H1 (cell line): ENCODE measurements around the gene IAH1. TPM values are rescaled to one million over a fixed set of nuclear protein-coding genes. Genes with fewer than 3 reads are reported as not detected.

ENCODE experiments used
- CTCF ChIA-PET: fragments of 300-600 bp; sonication (Branson Sonifier 250); formaldehyde crosslinking; loops from one replicate; lab custom pipeline; 2021; ENCODE audit not compliant: partially characterized antibody; lab: Charles Lee
- POLR2A ChIA-PET: fragments of 300-600 bp; sonication (Branson Sonifier 250); formaldehyde crosslinking; loops from one replicate; lab custom pipeline; 2021; ENCODE audit warnings: inconsistent platforms; ENCODE audit not compliant: partially characterized antibody; lab: Charles Lee
- DNase-seq, 2 experiments: peaks; one replicate each; pipeline versions ENCODE4 v3.0.0 to v3.0.0-alpha.2; 2010 to 2022; ENCODE audit warnings: low spot score in 2 of 2, low read depth in 1 of 2, mixed read lengths in 1 of 2
- FAIRE-seq: peaks from 2 replicates; lab custom pipeline; 2011; peaks lifted over from hg19 to GRCh38; lab: Jason Lieb, UNC
- H2AFZ ChIP-seq: 2 replicates; pipeline ENCODE4 v1.8.1; 2012; ENCODE audit warnings: low read length, inconsistent platforms
- H2AK5ac ChIP-seq: 2 replicates; pipeline ENCODE4 v1.6.1; 2013; ENCODE audit warnings: low read depth, low read length
- H2BK120ac ChIP-seq: replicated peaks from 2 replicates; pipeline ENCODE3; 2013; ENCODE audit warnings: low read depth, low read length, inconsistent platforms
- H2BK12ac ChIP-seq: 2 replicates; pipeline ENCODE4 v1.6.1; 2013; ENCODE audit warnings: low read depth, low read length
- H2BK15ac ChIP-seq: 2 replicates; pipeline ENCODE4 v1.6.1; 2013; ENCODE audit warnings: low read length
- H2BK20ac ChIP-seq: 2 replicates; pipeline ENCODE4 v1.6.1; 2013; ENCODE audit warnings: low read length
- H2BK5ac ChIP-seq: 2 replicates; pipeline ENCODE4 v1.6.1; 2013; ENCODE audit warnings: low read depth, low read length
- H3K14ac ChIP-seq: 2 replicates; pipeline ENCODE4 v1.6.1; 2013; ENCODE audit warnings: inconsistent platforms; ENCODE audit not compliant: insufficient read length
- H3K18ac ChIP-seq: 2 replicates; pipeline ENCODE4 v1.6.1; 2013; ENCODE audit warnings: low read length; ENCODE audit errors: extremely low read depth
- H3K23ac ChIP-seq: 2 replicates; pipeline ENCODE4 v1.6.1; 2013; ENCODE audit warnings: inconsistent platforms; ENCODE audit not compliant: insufficient read length
- H3K23me2 ChIP-seq: 2 replicates; pipeline ENCODE4 v1.6.1; 2013; ENCODE audit warnings: low read depth, low read length
- H3K27ac ChIP-seq: 2 replicates; pipeline ENCODE4 v1.6.1; 2011; ENCODE audit warnings: low read depth, low read length, inconsistent platforms
- H3K27me3 ChIP-seq, 4 experiments: replicated peaks in 1 of 4; 1 replicate in 1 of 4; 2 replicates in 3 of 4; pipeline versions ENCODE4 v1.6.1 to v1.8.1; 2011 to 2013; ENCODE audit warnings: low read length in 3 of 4, mild to moderate bottlenecking in 3 of 4, inconsistent platforms in 2 of 4, mixed read lengths in 2 of 4, moderate library complexity in 1 of 4; ENCODE audit not compliant: control insufficient read depth in 3 of 4, insufficient read depth in 3 of 4; ENCODE audit errors: extremely low read depth in 1 of 4
- H3K36me3 ChIP-seq, 4 experiments: 2 replicates each; pipeline versions ENCODE4 v1.6.1 to v1.8.1; 2011 to 2013; ENCODE audit warnings: mild to moderate bottlenecking in 4 of 4, low read length in 3 of 4, moderate library complexity in 2 of 4, control low read depth in 1 of 4, inconsistent platforms in 1 of 4; ENCODE audit not compliant: insufficient read depth in 4 of 4, control insufficient read depth in 2 of 4
- H3K4ac ChIP-seq: replicated peaks from 2 replicates; pipeline ENCODE3; 2013; ENCODE audit warnings: low read length, low read depth, mixed read lengths, inconsistent platforms; ENCODE audit not compliant: insufficient read length
- H3K4me1 ChIP-seq, 4 experiments: replicated peaks in 1 of 4; 1 replicate in 1 of 4; 2 replicates in 3 of 4; pipeline versions ENCODE4 v1.6.1 to v1.8.1; 2011 to 2013; ENCODE audit warnings: low read length in 3 of 4, inconsistent platforms in 2 of 4, mixed read lengths in 1 of 4; ENCODE audit not compliant: insufficient read depth in 4 of 4, control insufficient read depth in 3 of 4
- H3K4me2 ChIP-seq, 2 experiments: 2 replicates each; pipeline versions ENCODE4 v1.6.1 to v1.8.1; 2011 to 2013; ENCODE audit warnings: low read depth in 2 of 2, low read length in 2 of 2, control low read depth in 1 of 2, inconsistent platforms in 1 of 2, mild to moderate bottlenecking in 1 of 2; ENCODE audit not compliant: insufficient read depth in 1 of 2
- H3K4me3 ChIP-seq, 4 experiments: fragments of 200-600, 300-600 bp in 1 of 4; sonication (generic), shearing (Covaris generic), sonication (Bioruptor Twin) in 1 of 4; 2 replicates each; pipeline versions ENCODE4 v1.5.1 to v1.8.1; 2011 to 2016; ENCODE audit warnings: low read length in 4 of 4, low read depth in 3 of 4, control low read depth in 2 of 4, inconsistent platforms in 2 of 4, mild to moderate bottlenecking in 2 of 4, mixed read lengths in 1 of 4, moderate library complexity in 1 of 4; ENCODE audit not compliant: insufficient read depth in 2 of 4; ENCODE audit errors: extremely low read depth in 1 of 4
- H3K56ac ChIP-seq: replicated peaks from 2 replicates; pipeline ENCODE3; 2013; ENCODE audit warnings: low read depth, mild to moderate bottlenecking, mixed read lengths, low read length, inconsistent platforms; ENCODE audit not compliant: insufficient read length
- H3K79me1 ChIP-seq: 2 replicates; pipeline ENCODE4 v1.6.1; 2013; ENCODE audit warnings: low read depth, low read length, control low read depth
- H3K79me2 ChIP-seq, 2 experiments: 2 replicates each; pipeline versions ENCODE4 v1.6.1 to v1.8.1; 2012 to 2013; ENCODE audit warnings: low read length in 2 of 2, mild to moderate bottlenecking in 2 of 2, inconsistent platforms in 1 of 2; ENCODE audit not compliant: insufficient read depth in 2 of 2, control insufficient read depth in 1 of 2
- H3K9ac ChIP-seq, 4 experiments: replicated peaks in 1 of 4; 1 replicate in 1 of 4; 2 replicates in 3 of 4; pipeline versions ENCODE4 v1.6.1 to v1.8.1; 2011 to 2013; ENCODE audit warnings: low read depth in 3 of 4, low read length in 3 of 4, control low read depth in 2 of 4, mild to moderate bottlenecking in 2 of 4, moderate library complexity in 2 of 4, inconsistent platforms in 1 of 4; ENCODE audit errors: extremely low read depth in 1 of 4
- H3K9me3 ChIP-seq, 2 experiments: 2 replicates each; pipeline versions ENCODE4 v1.6.1 to v1.8.1; 2012 to 2013; ENCODE audit warnings: mild to moderate bottlenecking in 2 of 2, moderate library complexity in 2 of 2, control low read depth in 1 of 2, inconsistent platforms in 1 of 2, low read depth in 1 of 2, low read length in 1 of 2, mixed read lengths in 1 of 2; ENCODE audit not compliant: insufficient read depth in 2 of 2
- H4K20me1 ChIP-seq, 2 experiments: replicated peaks in 1 of 2; 2 replicates each; pipeline versions ENCODE3 to v1.8.1; 2011 to 2013; ENCODE audit warnings: inconsistent platforms in 2 of 2, low read length in 2 of 2, mild to moderate bottlenecking in 1 of 2; ENCODE audit not compliant: insufficient read depth in 2 of 2, control insufficient read depth in 1 of 2
- H4K5ac ChIP-seq: 2 replicates; pipeline ENCODE4 v1.6.1; 2013; ENCODE audit warnings: low read length, low read depth, mixed read lengths, inconsistent platforms; ENCODE audit not compliant: insufficient read length
- H4K8ac ChIP-seq: 2 replicates; pipeline ENCODE4 v1.8.0; 2013; ENCODE audit warnings: mild to moderate bottlenecking, moderate library complexity, low read length, inconsistent platforms; ENCODE audit not compliant: insufficient read depth; ENCODE audit errors: extremely low read depth
- H4K91ac ChIP-seq: replicated peaks from 2 replicates; pipeline ENCODE3; 2013; ENCODE audit warnings: low read length, mixed read lengths, inconsistent platforms; ENCODE audit not compliant: insufficient read length
- BRCA1 ChIP-seq: IDR thresholded peaks from 2 replicates; pipeline ENCODE4 v1.6.1; 2012; ENCODE audit warnings: low read depth, low read length, improper control_type of control experiment
- CEBPB ChIP-seq: IDR thresholded peaks from 2 replicates; pipeline ENCODE4 v1.6.1; 2012; ENCODE audit warnings: low read depth, low read length
- JUND ChIP-seq: IDR thresholded peaks from 2 replicates; pipeline ENCODE4 v1.6.1; 2011; ENCODE audit warnings: mild to moderate bottlenecking, improper control_type of control experiment, low read length
- KDM4A ChIP-seq: IDR thresholded peaks from one replicate; pipeline ENCODE4 v1.7.1; 2012; ENCODE audit warnings: low read depth, mild to moderate bottlenecking, moderate library complexity, low read length, inconsistent platforms; ENCODE audit not compliant: severe bottlenecking
- POU5F1 ChIP-seq: IDR thresholded peaks from 2 replicates; pipeline ENCODE4 v1.6.1; 2011; ENCODE audit warnings: low read depth, mild to moderate bottlenecking, low read length, moderate library complexity
- RXRA ChIP-seq: IDR thresholded peaks from 2 replicates; pipeline ENCODE4 v1.6.1; 2011; ENCODE audit warnings: low read depth, mild to moderate bottlenecking, low read length, moderate library complexity; ENCODE audit not compliant: insufficient read depth
- SP4 ChIP-seq: IDR thresholded peaks from 2 replicates; pipeline ENCODE4 v1.6.1; 2012; ENCODE audit warnings: low read length, inconsistent platforms
- TCF12 ChIP-seq: IDR thresholded peaks from 2 replicates; pipeline ENCODE4 v1.6.1; 2011; ENCODE audit warnings: low read depth, mild to moderate bottlenecking, low read length
- WGBS, 2 experiments: shearing (Covaris generic) in 1 of 2; methylation state at CpG; one replicate each; pipeline versions ENCODE4 v1.1.6 to v1.1.7; 2013 to 2015; ENCODE audit warnings: low lambda C conversion rate in 2 of 2, mixed read lengths in 2 of 2, inconsistent platforms in 1 of 2, low coverage in 1 of 2, missing lambda C conversion rate in 1 of 2; ENCODE audit not compliant: insufficient replicate concordance in 2 of 2, insufficient coverage in 1 of 2, insufficient read length in 1 of 2; ENCODE audit errors: extremely low coverage in 1 of 2, missing lambda C conversion rate in 1 of 2; 5-methylcytosine and 5-hydroxymethylcytosine counted together
- polyA plus RNA-seq, 7 experiments: library from polyadenylated mRNA; depleted of rRNA in 3 of 7; stranded (reverse) in 5 of 7; unstranded in 2 of 7; fragments of >200 nt in 5 of 7; fragments of 200-250 nt in 2 of 7; gene quantifications; 1 replicate in 5 of 7; 2 replicates in 1 of 7; 4 replicates in 1 of 7; pipeline versions ENCODE4 v1.2.1 to v1.2.3, GENCODE V29; 2011 to 2013; ENCODE audit warnings: missing spikeins in 2 of 7, mixed read lengths in 2 of 7
- total RNA-seq: library from RNA; stranded (reverse); fragmentation: NEBNext Ultra II Directional; extraction: Animal tissue kit (Norgen Biotek cat#: 25700); gene quantifications from 2 replicates; pipeline ENCODE4 v1.2.1, GENCODE V29; 2021
- TF ChIP-seq, protein P1 (sequence below): IDR thresholded peaks from 2 replicates; pipeline ENCODE4 v1.6.1; 2011; ENCODE audit warnings: low read depth, mild to moderate bottlenecking, low read length; ENCODE audit not compliant: insufficient read depth

IAH1 gene
- total and polyA plus RNA-seq, 2 of the 8 experiments (the other 6 are each of a cell fraction or from before 2014, with no cell fraction given), result 15.1 to 21.5 TPM

DNA sequence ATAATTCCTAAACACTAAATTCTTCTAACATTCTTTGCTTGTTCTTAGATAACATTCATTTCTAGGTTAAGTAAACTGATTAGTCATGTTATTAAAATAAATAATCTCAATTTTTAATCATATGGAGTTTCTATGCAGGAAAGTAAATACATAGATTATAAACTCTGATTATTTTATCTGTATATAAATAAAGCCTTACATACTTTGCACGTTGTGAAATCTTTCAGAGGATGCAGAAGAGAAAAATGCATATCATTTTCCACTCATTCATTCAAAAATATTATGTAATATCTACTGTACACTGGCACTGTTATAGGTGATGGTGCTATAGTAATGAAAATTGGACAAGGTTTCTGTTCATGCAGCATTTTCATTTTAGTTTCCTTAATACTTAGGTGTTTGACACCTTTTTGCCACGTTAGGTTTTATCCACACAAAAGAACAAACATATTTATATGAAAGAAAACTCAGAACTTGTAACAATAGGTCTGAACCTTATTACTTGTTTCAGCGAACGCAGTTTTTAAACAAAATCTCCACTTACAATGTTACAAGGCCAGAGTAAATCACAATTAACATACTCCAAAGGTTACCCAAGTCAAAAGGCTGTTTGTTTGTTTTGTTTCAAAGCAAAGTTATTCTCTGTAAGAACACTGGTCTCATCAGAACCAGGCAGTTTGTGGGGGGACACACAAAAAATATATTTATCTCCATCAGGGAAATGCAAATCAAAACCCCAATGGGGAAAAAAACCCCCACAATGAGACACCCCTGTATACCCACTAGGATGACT lies 53.8 kb downstream of the IAH1 start:
- no peaks in the 10 kb centered on the region; the same call in 1 of the 2 replicates for H3K79me1 ChIP-seq
- no peak overlapping the region for H3K9ac ChIP-seq
- 94% methylated on average over 4 of the region's 4 CpGs; no CpG with 5 or more reads in 1 of the 2 experiments for WGBS, 2 experiments
- peaks cover 0 to 4% (median 2%) of the 10 kb centered on the region in 4 experiments; a peak in 4 of 8 replicates for H3K36me3 ChIP-seq
- no peak overlapping the region for H2BK12ac ChIP-seq
- TF ChIP-seq KDM4A (no peak), JUND (no peak), BRCA1 (no peak), SP4 (no peak), TCF12 (no peak), RXRA (no peak), POU5F1 (no peak), CEBPB (no peak)
- TF ChIP-seq, protein P1, sequence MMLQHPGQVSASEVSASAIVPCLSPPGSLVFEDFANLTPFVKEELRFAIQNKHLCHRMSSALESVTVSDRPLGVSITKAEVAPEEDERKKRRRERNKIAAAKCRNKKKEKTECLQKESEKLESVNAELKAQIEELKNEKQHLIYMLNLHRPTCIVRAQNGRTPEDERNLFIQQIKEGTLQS, result no peak
- TF ChIP-seq, all 59 proteins: peak for 0
- POLR2A ChIA-PET, result no interaction called here
- Histone ChIP-seq H2BK20ac (no peak overlapping the region), H3K14ac (no peak overlapping the region), H2BK120ac (no peak overlapping the region), H3K4me3 (no peak overlapping the region), H3K4me2 (no peak overlapping the region), H3K23ac (no peak overlapping the region), H2BK15ac (no peak overlapping the region), H2AK5ac (no peak overlapping the region), H3K27me3 (no peaks in the 10 kb centered on the region), H4K91ac (no peak overlapping the region), H3K23me2 (no peaks in the 10 kb centered on the region), H3K18ac (no peak overlapping the region), H3K79me2 (no peaks in the 10 kb centered on the region), H4K20me1 (peaks cover 0 to 1% of the 10 kb centered on the region in 2 experiments), H4K5ac (no peak overlapping the region), H2BK5ac (no peak overlapping the region), H4K8ac (no peak overlapping the region), H3K56ac (no peak overlapping the region), H3K9me3 (no peaks in the 10 kb centered on the region), H3K4me1 (no peaks in the 10 kb centered on the region), H3K4ac (no peak overlapping the region), H2AFZ (no peak overlapping the region), H3K27ac (no peak overlapping the region)
- FAIRE-seq, result no peak
- no peak for DNase-seq
- CTCF ChIA-PET, result interaction anchor here (1.0 kb wide), 1 partner anchor 9 kb away, joined by 3 read pairs; no protein-coding TSS in a partner anchor
